ENCODE measurements around the gene KPNA6. TPM values are rescaled to one million over a fixed set of nuclear protein-coding genes. Genes with fewer than 3 reads are reported as not detected.
"Not testable (repeated sequence)": the region's sequence is repeated elsewhere in the genome, so short reads cannot be mapped to it uniquely, and the experiment has no call there.

The KPNA6 gene
- total and polyA plus RNA-seq, 2 of the 4 experiments (the other 2 are of a cell fraction), result 27.0 to 50.7 TPM

GRCh38 chr1:32128964-32129363 lies 21.1 kb downstream of the KPNA6 start:
- Histone ChIP-seq H2AFZ (replicated peaks; ENCODE audit: low read length, poor library complexity) (no peak overlapping the region), H2BK20ac (ENCODE audit: low read depth, low read length) (no peak overlapping the region), H3K27ac (ENCODE audit: insufficient read depth, low read length) (no peak overlapping the region), H3K4ac (ENCODE audit: low read depth, low read length) (no peak overlapping the region), H3K4me2 (ENCODE audit: low read depth, low read length) (no peak overlapping the region), H3K56ac (ENCODE audit: extremely low read depth, insufficient read depth, low read length) (no peak overlapping the region), H4K8ac (ENCODE audit: low read depth in 2 of 2, low read length in 2 of 2) (no peak overlapping the region), H3K9ac (ENCODE audit: low read depth, low read length) (no peak overlapping the region), H4K5ac (ENCODE audit: low read depth, low read length) (no peak overlapping the region; the same call in 1 of the 2 replicates), H2AK9ac (replicated peaks; ENCODE audit: low read depth, low read length, poor library complexity) (no peak overlapping the region), H3K14ac (replicated peaks; ENCODE audit: low read depth, low read length) (no peak overlapping the region), H3K9me3 (ENCODE audit: control insufficient read depth, insufficient read depth, low read length) (no peaks in the 10 kb centered on the region), H3K27me3 (ENCODE audit: control insufficient read depth, insufficient read depth, low read length) (no peaks in the 10 kb centered on the region), H3K36me3 (ENCODE audit: control insufficient read depth, insufficient read depth, low read length) (no peaks in the 10 kb centered on the region), H2BK5ac (ENCODE audit: low read depth, low read length, poor library complexity, severe bottlenecking) (no peak overlapping the region), H3K9me1 (ENCODE audit: insufficient read depth, low read length) (peaks cover 19% of the 10 kb centered on the region), H3K23ac (ENCODE audit: low read depth, low read length) (peak overlapping the region; percentile 56; the same call in 1 of the 2 replicates), H3K4me1 (ENCODE audit: control insufficient read depth, insufficient read depth, low read length) (peaks cover 5% of the 10 kb centered on the region; the same call in 1 of the 2 replicates), H4K20me1 (ENCODE audit: insufficient read depth, low read length) (peaks cover 50% of the 10 kb centered on the region), H2AK5ac (ENCODE audit: low read depth, low read length) (no peak overlapping the region), H3K18ac (ENCODE audit: low read depth, low read length) (no peak overlapping the region), H4K91ac (ENCODE audit: insufficient read depth, low read depth, low read length) (no peak overlapping the region), H3K79me1 (ENCODE audit: low read depth in 1 of 2, low read length in 2 of 2) (peaks cover 28 to 66% of the 10 kb centered on the region in 2 experiments), H2BK15ac (ENCODE audit: low read depth, low read length) (no peak overlapping the region), H2BK120ac (ENCODE audit: low read depth, low read length) (no peak overlapping the region), H3K4me3 (ENCODE audit: insufficient read depth, low read depth, low read length) (no peak overlapping the region)
- no TSS peak for BruUV-seq (replicated peaks)
- WGBS, 2 experiments (ENCODE audit: extremely low coverage in 2 of 2, insufficient read length in 1 of 2), result no CpG with 5 or more reads among the region's 1 CpG
- ChIA-PET POLR2A (ENCODE audit: unreplicated experiment) (no interaction called here), CTCF (interaction anchor here (0.6 to 1.2 kb wide), 4 partner anchors 11 to 114 kb away, joined by 3 to 10 read pairs (median 6); no protein-coding TSS in a partner anchor)
- in situ Hi-C loops (cut with MboI; ENCODE audit: low sequenced_read_pairs), result no loop called here
- TF ChIP-seq CEBPB (IDR thresholded peaks at IDR 0.05; ENCODE audit: low read depth, low read length) (no peak), FOS (IDR thresholded peaks at IDR 0.05; ENCODE audit: low read depth, low read length) (no peak), RCOR1 (IDR thresholded peaks at IDR 0.05; ENCODE audit: insufficient replicate concordance, low read length) (no peak), MAZ (IDR thresholded peaks at IDR 0.05; ENCODE audit: borderline replicate concordance, low read depth, low read length) (no peak), BHLHE40 (IDR thresholded peaks at IDR 0.05; ENCODE audit: low read depth, low read length) (no peak), USF2 (IDR thresholded peaks at IDR 0.05; ENCODE audit: low read depth, low read length) (no peak), MAFK (IDR thresholded peaks at IDR 0.05; ENCODE audit: low read depth, low read length) (no peak), SMC3 (IDR thresholded peaks at IDR 0.05; ENCODE audit: low read depth, low read length) (no peak)
- DNase-seq (no peak), ATAC-seq (ENCODE audit: low read depth) (no peak)
- dilution Hi-C loops (cut with HindIII; ENCODE audit: low sequenced_read_pairs, unreplicated experiment), result no loop called here
- intact Hi-C loops (cut with micrococcal nuclease), result no loop called here

GRCh38 chr1:32133950-32134280 lies 26.1 kb downstream of the KPNA6 start:
- peaks cover 32% of the 10 kb centered on the region for H4K20me1 ChIP-seq (ENCODE audit: insufficient read depth, low read length)
- H4K8ac ChIP-seq (ENCODE audit: low read depth in 2 of 2, low read length in 2 of 2); H4K91ac ChIP-seq (ENCODE audit: insufficient read depth, low read depth, low read length); H3K4me2 ChIP-seq (ENCODE audit: low read depth, low read length); H3K36me3 ChIP-seq (ENCODE audit: control insufficient read depth, insufficient read depth, low read length); dilution Hi-C loops (cut with HindIII; ENCODE audit: low sequenced_read_pairs, unreplicated experiment); H2BK15ac ChIP-seq (ENCODE audit: low read depth, low read length); H3K56ac ChIP-seq (ENCODE audit: extremely low read depth, insufficient read depth, low read length); H3K23ac ChIP-seq (ENCODE audit: low read depth, low read length); in situ Hi-C loops (cut with MboI; ENCODE audit: low sequenced_read_pairs); POLR2A ChIA-PET (ENCODE audit: unreplicated experiment); H3K4ac ChIP-seq (ENCODE audit: low read depth, low read length); BruUV-seq (replicated peaks); H3K14ac ChIP-seq (replicated peaks; ENCODE audit: low read depth, low read length); ATAC-seq (ENCODE audit: low read depth); H3K9ac ChIP-seq (ENCODE audit: low read depth, low read length); H3K9me3 ChIP-seq (ENCODE audit: control insufficient read depth, insufficient read depth, low read length); H3K4me3 ChIP-seq (ENCODE audit: insufficient read depth, low read depth, low read length); H2AK9ac ChIP-seq (replicated peaks; ENCODE audit: low read depth, low read length, poor library complexity); H3K18ac ChIP-seq (ENCODE audit: low read depth, low read length); DNase-seq; H2AFZ ChIP-seq (replicated peaks; ENCODE audit: low read length, poor library complexity); H4K5ac ChIP-seq (ENCODE audit: low read depth, low read length); H3K27me3 ChIP-seq (ENCODE audit: control insufficient read depth, insufficient read depth, low read length); H2BK20ac ChIP-seq (ENCODE audit: low read depth, low read length): not testable (repeated sequence)
- H2AK5ac ChIP-seq (ENCODE audit: low read depth, low read length), result peak overlapping the region; percentile 38; the same call in 1 of the 2 replicates
- H3K27ac ChIP-seq (ENCODE audit: insufficient read depth, low read length), result peak overlapping the region; percentile 25; the same call in 1 of the 2 replicates
- H3K4me1 ChIP-seq (ENCODE audit: control insufficient read depth, insufficient read depth, low read length), result peaks cover 10% of the 10 kb centered on the region
- H3K79me1 ChIP-seq (ENCODE audit: low read depth in 1 of 2, low read length in 2 of 2), result peaks cover 22 to 81% of the 10 kb centered on the region in 2 experiments
- peaks cover 21% of the 10 kb centered on the region for H3K9me1 ChIP-seq (ENCODE audit: insufficient read depth, low read length)
- WGBS, 2 experiments (ENCODE audit: extremely low coverage in 2 of 2, insufficient read length in 1 of 2), result no CpG with 5 or more reads among the region's 9 CpGs
- H2BK5ac ChIP-seq (ENCODE audit: low read depth, low read length, poor library complexity, severe bottlenecking), result peak overlapping the region; percentile 17
- 0 out of 2 replicates have a peak overlapping the region, but pooled peaks have one; percentile 33 for H2BK120ac ChIP-seq (ENCODE audit: low read depth, low read length)
- CTCF ChIA-PET, result interaction anchor here (0.6 kb wide), 3 partner anchors 12 to 23 kb away, joined by 3 to 5 read pairs (median 3); no protein-coding TSS in a partner anchor
- intact Hi-C loops (cut with micrococcal nuclease), result loop anchor here (2.0 kb wide), 1 partner anchor 15 kb away; no protein-coding TSS in a partner anchor

All from IMR-90 (cell line).